Measurements from ENCODE around the gene AMBRA1.

Gene AMBRA1

GRCh38 chr11:46553814-46554212 is 40.0 kb downstream of the AMBRA1 start:
- in situ Hi-C loops (cut with HindIII; ENCODE audit: low sequenced_read_pairs) = no loop called here
- no peak for DNase-seq (ENCODE audit: low read depth, low spot score)
- TF ChIP-seq CTCF (IDR thresholded peaks at IDR 0.05; ENCODE audit: low read depth, low read length) = no peak
- H3K4me3 ChIP-seq (ENCODE audit: low read depth, low read length) = no peak overlapping the region

GRCh38 chr11:46551261-46551660 is 42.6 kb downstream of the AMBRA1 start:
- in situ Hi-C loops (cut with HindIII; ENCODE audit: low sequenced_read_pairs) = no loop called here
- no peak overlapping the region for H3K4me3 ChIP-seq (ENCODE audit: low read depth, low read length)
- TF ChIP-seq CTCF (IDR thresholded peaks at IDR 0.05; ENCODE audit: low read depth, low read length) = no peak
- no peak for DNase-seq (ENCODE audit: low read depth, low spot score)

- H3K4me3 ChIP-seq (ENCODE audit: low read depth, low read length) = no peak overlapping the region
- no peak for DNase-seq (ENCODE audit: low read depth, low spot score)
- no peak for TF ChIP-seq CTCF (IDR thresholded peaks at IDR 0.05; ENCODE audit: low read depth, low read length)
- in situ Hi-C loops (cut with HindIII; ENCODE audit: low sequenced_read_pairs) = no loop called here
These were observed 46.2 kb downstream of the AMBRA1 start for GRCh38 chr11:46547579-46547978.

- no peak overlapping the region for H3K4me3 ChIP-seq (ENCODE audit: low read depth, low read length)
- no peak for DNase-seq (ENCODE audit: low read depth, low spot score)
- no peak for TF ChIP-seq CTCF (IDR thresholded peaks at IDR 0.05; ENCODE audit: low read depth, low read length)
- in situ Hi-C loops (cut with HindIII; ENCODE audit: low sequenced_read_pairs) = no loop called here
These were observed 50.3 kb downstream of the AMBRA1 start for GRCh38 chr11:46543564-46543963.

GRCh38 chr11:46541593-46542371 is 52.0 kb downstream of the AMBRA1 start:
- DNase-seq (ENCODE audit: low read depth, low spot score) = no peak
- in situ Hi-C loops (cut with HindIII; ENCODE audit: low sequenced_read_pairs) = no loop called here
- no peak for TF ChIP-seq CTCF (IDR thresholded peaks at IDR 0.05; ENCODE audit: low read depth, low read length)
- no peak overlapping the region for H3K4me3 ChIP-seq (ENCODE audit: low read depth, low read length)

GRCh38 chr11:46540807-46541206 is 53.0 kb downstream of the AMBRA1 start:
- in situ Hi-C loops (cut with HindIII; ENCODE audit: low sequenced_read_pairs) = no loop called here
- no peak for DNase-seq (ENCODE audit: low read depth, low spot score)
- no peak overlapping the region for H3K4me3 ChIP-seq (ENCODE audit: low read depth, low read length)
- TF ChIP-seq CTCF (IDR thresholded peaks at IDR 0.05; ENCODE audit: low read depth, low read length) = no peak
